NCI-H1930 (cell line): ENCODE data around the gene NIPAL4.

Source experiments
- DNase-seq, 2 experiments: peaks; one replicate each; lab custom pipeline; 2025; lab: John Stamatoyannopoulos, UW

NIPAL4 gene

GRCh38 chr5:157516006-157516405, 56.0 kb downstream of the NIPAL4 start:
- no peak for DNase-seq

- DNase-seq: no peak
Measured at GRCh38 chr5:157516626-157517325, 56.8 kb downstream of the NIPAL4 start.

GRCh38 chr5:157518963-157519362, 59.0 kb downstream of the NIPAL4 start:
- no peak for DNase-seq

GRCh38 chr5:157519579-157520253, 59.7 kb downstream of the NIPAL4 start:
- DNase-seq: no peak

- no peak for DNase-seq
Measured at GRCh38 chr5:157520911-157521703, 61.1 kb downstream of the NIPAL4 start.

- no peak for DNase-seq
Measured at GRCh38 chr5:157521704-157522029, 61.7 kb downstream of the NIPAL4 start.

- no peak for DNase-seq
Measured at GRCh38 chr5:157523976-157524375, 64.0 kb downstream of the NIPAL4 start.
